Stimulated activated CD4-positive, alpha-beta T cell treated with anti-CD3 and anti-CD28 coated beads, Interleukin-12 subunit alpha, Interleukin-12 subunit beta, amount 100 ng/mL, for 48 hours (primary cell): Measurements from ENCODE around the gene ECPAS.
"Not testable (repeated sequence)": the region's sequence is repeated elsewhere in the genome, so short reads cannot be mapped to it uniquely, and the experiment has no call there.

Experiments
- DNase-seq, 3 donors: peaks; one replicate each; pipeline ENCODE4 v3.0.0-alpha.2; 2020; ENCODE audit warnings: low read depth in 2 of 3, low spot score in 1 of 3

The ECPAS gene

GRCh38 chr9:111429175-111429574, 55.0 kb downstream of the ECPAS start:
- no peak for DNase-seq

GRCh38 chr9:111427186-111427585, 57.0 kb downstream of the ECPAS start:
- no peak for DNase-seq

- no peak for DNase-seq
These were observed 60.8 kb downstream of the ECPAS start for GRCh38 chr9:111423389-111423788.

GRCh38 chr9:111414406-111414805, 69.8 kb downstream of the ECPAS start:
- no peak for DNase-seq

GRCh38 chr9:111413996-111414395, 70.2 kb downstream of the ECPAS start:
- no peak for DNase-seq

GRCh38 chr9:111412280-111412679, 71.9 kb downstream of the ECPAS start:
- no peak for DNase-seq

- no peak for DNase-seq
These were observed 72.9 kb downstream of the ECPAS start for GRCh38 chr9:111411266-111411665.

- no peak for DNase-seq
These were observed 76.4 kb downstream of the ECPAS start for GRCh38 chr9:111407813-111408212.

- DNase-seq, result no peak
These were observed 78.5 kb downstream of the ECPAS start for GRCh38 chr9:111405701-111406100.

- not testable (repeated sequence) for DNase-seq
These were observed 82.7 kb downstream of the ECPAS start for GRCh38 chr9:111401486-111401885.

- DNase-seq, result no peak
These were observed 83.7 kb downstream of the ECPAS start for GRCh38 chr9:111400564-111400898.

- DNase-seq, result peak in 1 of 3 donors; percentile 9
These were observed 84.2 kb downstream of the ECPAS start for GRCh38 chr9:111399772-111400563.

- no peak for DNase-seq
These were observed 84.9 kb downstream of the ECPAS start for GRCh38 chr9:111399211-111399739.

GRCh38 chr9:111393971-111394370, 90.2 kb downstream of the ECPAS start:
- no peak for DNase-seq

GRCh38 chr9:111389406-111389805, 94.8 kb downstream of the ECPAS start:
- DNase-seq, result no peak

GRCh38 chr9:111386386-111386785, 97.8 kb downstream of the ECPAS start:
- no peak for DNase-seq

- no peak for DNase-seq
These were observed 103.2 kb downstream of the ECPAS start for GRCh38 chr9:111381006-111381405.

GRCh38 chr9:111375817-111376564, 108.2 kb downstream of the ECPAS start:
- DNase-seq, result no peak

GRCh38 chr9:111375062-111375461, 109.1 kb downstream of the ECPAS start:
- no peak for DNase-seq

GRCh38 chr9:111372297-111372696, 111.9 kb downstream of the ECPAS start:
- DNase-seq, result no peak

- no peak for DNase-seq
These were observed 117.2 kb downstream of the ECPAS start for GRCh38 chr9:111366978-111367377.

- no peak for DNase-seq
These were observed 121.7 kb downstream of the ECPAS start for GRCh38 chr9:111362526-111362925.
